BE2C (cell line): Measurements from ENCODE around the gene GAPVD1.

Source experiments
- DNase-seq: peaks from one replicate; pipeline ENCODE4 v3.0.0-alpha.2; 2020
- H3K27me3 ChIP-seq: fragments of 250-450 bp; sonication (Bioruptor Pico); 2 replicates; pipeline ENCODE4 v1.5.1; 2020; ENCODE audit warnings: mild to moderate bottlenecking
- H3K36me3 ChIP-seq: fragments of 250-450 bp; sonication (Bioruptor Pico); 2 replicates; pipeline ENCODE4 v1.5.1; 2020; ENCODE audit warnings: mild to moderate bottlenecking
- H3K4me1 ChIP-seq: fragments of 250-450 bp; sonication (Bioruptor Pico); 2 replicates; pipeline ENCODE4 v1.5.1; 2020
- H3K4me3 ChIP-seq: 2 replicates; pipeline ENCODE4 v1.5.1; 2011; ENCODE audit warnings: low read depth, low read length
- H3K9me3 ChIP-seq: fragments of 250-450 bp; sonication (Bioruptor Pico); 2 replicates; pipeline ENCODE4 v1.5.1; 2020
- TF ChIP-seq, protein P1 (sequence below): IDR thresholded peaks from 2 replicates; pipeline ENCODE4 v1.5.1; 2012; ENCODE audit warnings: mild to moderate bottlenecking, low read depth, low read length

GAPVD1 gene

DNA sequence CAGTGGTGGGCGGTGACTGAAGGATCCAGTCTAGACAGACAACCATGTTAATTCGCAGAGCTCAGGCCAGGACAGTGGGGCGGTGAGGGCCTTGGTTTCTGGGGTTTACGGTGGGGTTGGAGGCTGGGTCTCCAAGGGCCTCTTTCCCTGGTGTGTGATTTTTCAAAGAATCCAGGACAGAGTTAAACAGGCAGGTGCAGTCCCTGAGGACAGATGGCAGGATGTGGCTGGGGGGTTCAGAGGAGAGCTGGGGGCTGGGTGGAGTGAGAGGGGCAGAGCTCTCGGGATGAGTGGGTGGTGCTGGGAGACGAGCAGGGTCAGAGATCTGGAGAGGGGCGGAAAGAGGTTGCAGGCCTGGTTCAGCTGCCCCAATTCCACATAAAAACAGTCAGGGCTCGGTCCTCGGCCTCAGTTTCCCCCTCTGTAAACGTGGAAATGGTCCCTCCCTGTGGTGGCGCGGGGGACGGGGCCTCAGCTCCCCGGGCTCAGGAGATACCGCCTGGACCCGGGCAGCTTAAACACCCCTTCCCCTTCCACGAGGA is 145.9 kb downstream of the GAPVD1 start:
- no peaks in the 10 kb centered on the region for H3K9me3 ChIP-seq
- no peaks in the 10 kb centered on the region for H3K27me3 ChIP-seq
- H3K4me1 ChIP-seq = no peaks in the 10 kb centered on the region
- no peaks in the 10 kb centered on the region for H3K36me3 ChIP-seq
- peak overlapping the region; percentile 67 for H3K4me3 ChIP-seq
- TF ChIP-seq, protein P1, sequence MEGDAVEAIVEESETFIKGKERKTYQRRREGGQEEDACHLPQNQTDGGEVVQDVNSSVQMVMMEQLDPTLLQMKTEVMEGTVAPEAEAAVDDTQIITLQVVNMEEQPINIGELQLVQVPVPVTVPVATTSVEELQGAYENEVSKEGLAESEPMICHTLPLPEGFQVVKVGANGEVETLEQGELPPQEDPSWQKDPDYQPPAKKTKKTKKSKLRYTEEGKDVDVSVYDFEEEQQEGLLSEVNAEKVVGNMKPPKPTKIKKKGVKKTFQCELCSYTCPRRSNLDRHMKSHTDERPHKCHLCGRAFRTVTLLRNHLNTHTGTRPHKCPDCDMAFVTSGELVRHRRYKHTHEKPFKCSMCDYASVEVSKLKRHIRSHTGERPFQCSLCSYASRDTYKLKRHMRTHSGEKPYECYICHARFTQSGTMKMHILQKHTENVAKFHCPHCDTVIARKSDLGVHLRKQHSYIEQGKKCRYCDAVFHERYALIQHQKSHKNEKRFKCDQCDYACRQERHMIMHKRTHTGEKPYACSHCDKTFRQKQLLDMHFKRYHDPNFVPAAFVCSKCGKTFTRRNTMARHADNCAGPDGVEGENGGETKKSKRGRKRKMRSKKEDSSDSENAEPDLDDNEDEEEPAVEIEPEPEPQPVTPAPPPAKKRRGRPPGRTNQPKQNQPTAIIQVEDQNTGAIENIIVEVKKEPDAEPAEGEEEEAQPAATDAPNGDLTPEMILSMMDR = no peak
- no peak for DNase-seq

DNA sequence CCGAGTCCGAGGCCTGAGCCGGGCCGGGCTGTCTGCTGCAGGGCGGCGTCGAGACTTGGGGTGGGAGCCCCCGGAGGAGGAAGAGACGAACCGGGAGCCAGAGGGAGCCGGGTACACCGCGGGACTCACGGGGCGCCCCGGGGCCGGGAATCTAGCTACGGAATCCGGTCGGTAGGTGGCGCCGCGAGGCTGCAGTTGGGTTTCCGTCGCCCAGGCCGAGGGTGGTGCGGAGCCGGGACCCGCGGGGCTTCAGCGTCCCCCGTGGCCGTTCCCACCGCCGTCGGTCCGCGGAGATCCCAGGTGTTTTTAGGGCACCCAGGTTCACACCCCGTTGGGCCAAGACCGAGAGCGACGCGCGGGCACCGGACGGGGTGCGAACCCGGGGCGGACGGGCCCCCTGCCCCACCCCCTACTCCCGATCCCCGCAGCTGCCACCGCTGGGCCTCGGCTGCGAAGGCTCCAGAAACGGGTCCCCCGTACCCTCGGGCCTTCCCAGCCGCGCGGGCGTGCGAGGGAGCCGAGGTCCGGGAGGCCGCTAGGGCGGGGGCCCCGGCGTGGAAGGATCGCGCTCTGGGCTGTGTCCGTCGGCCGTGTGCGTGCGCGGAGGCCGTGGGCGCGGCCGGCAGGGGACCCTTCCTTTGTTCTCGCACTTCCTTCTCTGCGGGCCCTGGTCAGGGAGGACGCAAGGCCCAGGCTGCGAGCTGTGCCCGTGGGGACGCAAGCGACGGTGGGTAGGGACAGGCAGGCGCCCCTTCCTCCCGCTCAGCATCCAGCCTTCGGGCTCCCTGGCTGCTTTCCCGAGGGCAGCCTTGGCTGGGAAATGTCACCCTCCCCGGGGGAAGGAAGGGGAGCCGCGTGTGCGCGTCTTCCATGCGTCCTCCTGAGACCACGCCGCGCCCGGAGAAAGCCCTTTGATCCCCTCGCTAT is 146.6 kb downstream of the GAPVD1 start:
- Histone ChIP-seq H3K9me3 (no peaks in the 10 kb centered on the region), H3K36me3 (no peaks in the 10 kb centered on the region), H3K4me3 (peak overlapping the region; percentile 67), H3K27me3 (no peaks in the 10 kb centered on the region), H3K4me1 (no peaks in the 10 kb centered on the region)
- TF ChIP-seq, protein P1 = peak; percentile 81
- DNase-seq = peak; percentile 89

DNA sequence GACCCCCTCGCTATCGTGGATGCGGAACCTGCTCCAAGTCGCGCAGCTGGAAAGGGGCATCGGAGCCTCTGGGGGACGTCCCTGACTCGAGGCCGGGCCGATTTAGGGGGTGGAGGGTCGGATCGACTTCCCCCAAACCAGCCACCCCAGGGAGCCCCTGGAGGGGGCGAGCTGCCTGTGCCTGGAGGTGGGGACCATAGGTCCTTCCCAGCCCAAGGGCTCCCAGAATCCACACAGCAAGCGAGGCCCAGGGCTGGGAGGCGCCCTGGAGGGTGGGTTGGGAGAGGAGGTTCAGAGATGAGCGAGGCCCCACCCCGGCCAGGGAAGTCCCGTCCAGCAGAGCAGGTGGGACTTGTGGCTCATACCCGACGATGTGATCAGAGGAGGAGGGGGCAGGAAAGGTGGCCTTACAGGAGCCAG is 147.6 kb downstream of the GAPVD1 start:
- H3K27me3 ChIP-seq = no peaks in the 10 kb centered on the region
- TF ChIP-seq, protein P1 = no peak
- no peak for DNase-seq
- no peak overlapping the region for H3K4me3 ChIP-seq
- H3K36me3 ChIP-seq = no peaks in the 10 kb centered on the region
- H3K4me1 ChIP-seq = no peaks in the 10 kb centered on the region
- H3K9me3 ChIP-seq = no peaks in the 10 kb centered on the region

DNA sequence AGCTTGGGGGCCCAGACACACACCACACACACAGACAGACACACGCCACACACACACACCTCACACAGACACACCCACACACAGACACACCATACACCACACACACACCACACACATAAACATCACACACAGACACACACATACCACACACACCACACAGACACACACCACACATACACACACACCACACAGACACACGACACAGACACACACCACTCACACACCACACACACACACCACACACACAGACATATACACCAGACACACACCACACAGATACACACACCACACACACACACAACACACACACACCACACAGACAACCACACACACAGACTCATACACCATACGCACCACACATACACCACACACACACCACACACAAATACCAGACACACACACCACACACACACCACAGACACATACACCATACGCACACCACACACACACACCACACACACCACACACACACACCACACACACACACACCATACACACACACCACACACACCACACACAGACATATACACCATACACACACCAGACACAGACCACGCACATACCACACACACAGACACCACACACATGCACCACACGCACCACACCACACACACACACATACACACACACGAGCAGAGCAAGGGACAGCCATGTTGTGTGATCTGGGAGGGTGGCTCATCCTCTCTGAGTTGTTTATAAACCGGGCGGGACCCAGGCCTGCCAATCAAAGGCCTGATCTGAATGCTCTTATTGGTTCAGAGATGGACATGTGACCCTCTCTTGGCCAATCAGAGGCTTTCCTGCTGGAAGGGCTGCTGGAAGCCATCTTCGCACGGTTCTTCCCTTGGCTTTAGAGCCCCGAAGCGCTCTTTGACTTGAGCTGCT is 148.3 kb downstream of the GAPVD1 start:
- TF ChIP-seq, protein P1 = no peak
- Histone ChIP-seq H3K36me3 (no peaks in the 10 kb centered on the region), H3K9me3 (no peaks in the 10 kb centered on the region), H3K4me1 (no peaks in the 10 kb centered on the region), H3K4me3 (no peak overlapping the region), H3K27me3 (no peaks in the 10 kb centered on the region)
- peak; percentile 65 for DNase-seq

DNA sequence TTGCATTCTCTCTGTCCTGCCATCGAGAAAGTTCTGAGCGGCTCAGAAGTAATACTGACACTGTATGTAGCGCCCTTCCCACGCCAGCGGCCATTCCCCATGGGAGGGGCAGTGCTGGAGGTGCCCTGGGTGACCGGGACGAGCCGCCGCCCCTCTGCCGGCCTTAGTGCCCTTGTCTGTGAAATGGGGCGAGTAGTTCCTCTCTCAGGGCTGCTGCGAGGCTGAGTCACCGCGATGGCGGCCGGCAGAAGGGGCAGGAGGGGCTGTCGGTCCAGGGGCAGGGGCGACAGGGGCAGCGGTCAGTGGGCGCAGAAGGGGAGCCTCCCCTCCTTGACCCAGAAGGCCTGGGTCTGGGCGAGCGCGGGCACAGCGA is 148.9 kb downstream of the GAPVD1 start:
- TF ChIP-seq, protein P1 = no peak
- Histone ChIP-seq H3K27me3 (no peaks in the 10 kb centered on the region), H3K9me3 (no peaks in the 10 kb centered on the region), H3K4me3 (no peak overlapping the region), H3K36me3 (no peaks in the 10 kb centered on the region), H3K4me1 (no peaks in the 10 kb centered on the region)
- no peak for DNase-seq
